GM18520 (cell line): ENCODE measurements around the gene TLE2.
"Not testable (repeated sequence)": the region's sequence is repeated elsewhere in the genome, so short reads cannot be mapped to it uniquely, and the experiment has no call there.

ENCODE experiments used
- ATAC-seq: cut with Tn5 transposase; IDR thresholded peaks from one replicate; pipeline ENCODE4 v1.9.1; 2021; ENCODE audit not compliant: unreplicated experiment

Gene TLE2

GRCh38 chr19:2987797-2988196, 41.3 kb downstream of the TLE2 start:
- ATAC-seq: no peak

GRCh38 chr19:2986951-2987524, 42.0 kb downstream of the TLE2 start:
- no peak for ATAC-seq

DNA sequence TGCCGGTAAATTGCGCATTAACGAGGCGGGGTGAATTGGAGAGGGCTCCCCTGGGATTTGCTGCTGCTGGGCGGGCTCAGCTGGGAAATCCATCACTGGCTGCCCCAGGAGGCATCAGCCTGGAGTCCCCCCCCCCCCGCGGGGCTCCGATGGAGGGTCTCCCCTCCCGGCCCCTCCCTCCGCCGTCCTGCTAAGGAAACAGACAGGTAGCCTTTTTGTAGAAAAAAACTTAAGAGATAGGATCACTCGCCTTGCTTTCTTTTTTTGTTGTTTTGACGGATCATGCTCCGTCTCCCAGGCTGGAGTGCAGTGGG, 44.9 kb downstream of the TLE2 start:
- no peak for ATAC-seq

DNA sequence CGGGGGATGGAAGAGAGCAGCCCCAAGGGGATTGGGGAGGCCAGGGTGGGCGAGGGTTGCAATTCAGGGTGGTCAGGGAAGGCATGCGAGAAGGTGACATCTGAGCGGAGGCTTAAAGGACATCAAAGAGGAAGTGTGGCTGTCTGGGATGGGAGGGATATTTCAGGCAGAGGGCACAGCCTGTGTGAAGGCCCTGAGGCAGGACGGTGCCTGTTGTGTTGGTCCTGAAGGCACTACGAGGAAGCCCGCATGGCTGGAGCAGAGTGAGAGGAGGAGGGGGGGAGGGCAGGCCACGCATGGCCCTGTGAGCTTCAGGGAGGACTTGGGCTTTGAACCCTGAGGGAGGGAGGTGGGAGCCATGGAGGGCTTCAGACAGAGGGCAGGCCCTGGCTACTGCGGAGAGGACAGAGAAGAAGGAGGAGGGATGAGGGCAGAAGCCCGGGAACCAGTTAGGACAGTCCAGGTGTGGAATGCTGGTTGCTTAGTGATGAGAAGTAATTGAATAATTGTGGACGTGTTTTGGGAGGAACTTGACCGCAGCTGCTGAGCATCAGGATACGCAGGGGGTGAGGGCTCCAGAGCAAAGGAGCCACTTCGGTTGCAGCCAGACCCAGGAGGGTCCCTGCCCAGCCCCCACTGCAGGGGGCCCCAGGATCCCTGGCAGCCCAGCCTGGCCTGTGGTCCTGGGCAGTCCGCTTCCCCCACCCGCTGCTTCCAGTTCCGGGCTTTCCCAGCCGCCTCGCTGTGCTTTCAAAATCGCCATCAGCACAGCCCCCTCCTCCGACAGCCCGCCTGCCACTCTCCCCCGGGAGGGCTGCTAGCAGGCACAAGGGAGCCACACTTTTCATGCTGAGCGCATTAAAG, 45.5 kb downstream of the TLE2 start:
- no peak for ATAC-seq

DNA sequence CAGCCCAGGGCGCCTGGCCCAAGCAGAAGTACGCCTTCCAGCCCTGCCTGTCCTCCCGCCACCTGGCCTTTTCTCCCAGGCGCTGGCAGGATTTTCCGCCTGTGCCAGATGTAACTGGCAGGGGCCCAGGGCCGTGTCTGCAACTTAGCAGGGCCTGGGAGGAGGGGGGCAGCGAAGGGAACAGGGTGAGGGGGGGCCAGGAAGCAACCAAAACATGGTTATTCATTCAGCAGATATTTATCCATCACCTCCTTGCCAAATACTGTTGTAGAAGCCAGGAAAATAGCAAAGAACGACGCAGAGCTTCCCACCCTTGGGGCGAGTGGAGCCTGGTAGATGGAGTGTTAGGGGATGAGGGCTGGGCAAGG, 46.1 kb downstream of the TLE2 start:
- ATAC-seq: no peak

GRCh38 chr19:2982561-2982960, 46.5 kb downstream of the TLE2 start:
- no peak for ATAC-seq

- ATAC-seq: no peak
Measured at GRCh38 chr19:2981898-2982297, 47.2 kb downstream of the TLE2 start.

DNA sequence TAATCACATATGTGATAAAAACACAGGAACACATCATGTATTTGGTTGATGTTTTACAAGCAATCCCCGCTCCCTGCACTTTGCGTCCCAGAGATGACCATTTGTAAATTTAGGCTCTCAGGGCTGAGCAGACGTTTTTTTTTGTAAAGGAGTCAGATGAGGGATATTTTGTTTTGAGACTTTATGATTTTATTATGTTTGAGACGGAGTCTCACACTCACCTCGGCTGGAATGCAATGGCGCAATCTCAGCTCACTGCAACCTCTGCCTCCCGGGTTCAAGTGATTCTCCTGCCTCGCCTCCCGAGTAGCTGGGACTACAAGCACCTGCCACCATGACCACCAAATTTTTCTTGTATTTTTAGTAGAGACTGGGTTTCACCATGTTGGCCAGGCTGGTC, 50.3 kb downstream of the TLE2 start:
- no peak for ATAC-seq

GRCh38 chr19:2978166-2978767, 50.8 kb downstream of the TLE2 start:
- ATAC-seq: no peak

- no peak for ATAC-seq
Measured at GRCh38 chr19:2977746-2978138, 51.3 kb downstream of the TLE2 start.

GRCh38 chr19:2977001-2977745, 51.9 kb downstream of the TLE2 start, which contains the start of gene TLE6:
TSS of gene TLE6 (plus strand) at chr19:2977564. CDS start at chr19:2978234, 670 bp downstream.
- peak; percentile 95 for ATAC-seq

- ATAC-seq: no peak
Measured at GRCh38 chr19:2976609-2977000, 52.5 kb downstream of the TLE2 start.

DNA sequence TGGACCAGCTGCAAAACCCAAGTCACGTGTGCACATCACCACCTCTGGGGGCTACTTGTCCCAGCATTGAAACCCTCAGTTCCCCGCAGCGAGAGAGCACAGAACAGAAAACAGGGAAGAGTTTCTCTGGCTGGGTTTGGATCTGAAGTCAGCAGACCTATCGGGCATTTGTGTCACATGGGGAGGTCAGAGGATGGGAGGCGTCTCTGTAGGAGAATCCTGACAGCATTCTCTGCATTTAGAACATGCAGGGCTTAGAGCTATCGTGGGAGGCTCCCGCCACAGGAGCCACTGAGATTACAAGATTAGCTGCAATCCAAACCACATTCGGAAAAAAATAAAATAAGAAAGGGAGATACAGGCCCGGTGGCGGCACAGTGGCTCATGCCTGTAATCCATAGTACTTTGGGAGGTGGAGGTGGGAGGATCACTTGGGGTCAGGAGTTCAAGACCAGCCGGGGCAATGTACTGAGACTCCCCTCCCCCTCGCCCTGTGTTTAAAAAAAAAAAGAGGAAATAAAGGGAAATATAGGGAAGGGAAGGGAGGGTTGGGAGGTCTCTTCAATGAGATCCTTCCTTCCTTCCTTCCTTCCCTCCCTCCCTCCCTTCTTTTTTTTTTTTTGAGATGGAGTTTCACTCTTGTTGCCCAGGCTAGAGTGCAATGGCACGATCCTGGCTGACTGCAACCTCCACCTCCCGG, 54.6 kb downstream of the TLE2 start:
- no peak for ATAC-seq

DNA sequence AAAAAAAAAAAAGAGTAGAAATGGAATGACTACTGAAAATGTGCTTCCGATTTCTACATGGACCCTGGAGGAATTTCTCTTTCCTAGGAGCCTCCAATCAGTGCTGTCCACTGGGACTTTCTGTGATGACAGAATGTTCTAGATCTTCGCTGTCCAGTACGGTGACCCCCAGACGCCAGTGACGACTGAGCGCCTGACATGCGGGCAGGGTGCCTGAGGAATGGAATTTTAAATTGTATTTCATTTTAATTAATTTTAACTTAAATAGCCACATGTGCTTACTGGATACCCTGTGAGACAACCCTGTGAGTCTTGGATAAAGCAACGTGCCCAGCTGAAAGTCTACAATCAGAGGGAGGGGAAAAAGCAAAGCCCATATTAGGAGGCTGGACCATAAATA, 55.9 kb downstream of the TLE2 start:
- no peak for ATAC-seq

- ATAC-seq: no peak
Measured at GRCh38 chr19:2970201-2970835, 58.8 kb downstream of the TLE2 start.

DNA sequence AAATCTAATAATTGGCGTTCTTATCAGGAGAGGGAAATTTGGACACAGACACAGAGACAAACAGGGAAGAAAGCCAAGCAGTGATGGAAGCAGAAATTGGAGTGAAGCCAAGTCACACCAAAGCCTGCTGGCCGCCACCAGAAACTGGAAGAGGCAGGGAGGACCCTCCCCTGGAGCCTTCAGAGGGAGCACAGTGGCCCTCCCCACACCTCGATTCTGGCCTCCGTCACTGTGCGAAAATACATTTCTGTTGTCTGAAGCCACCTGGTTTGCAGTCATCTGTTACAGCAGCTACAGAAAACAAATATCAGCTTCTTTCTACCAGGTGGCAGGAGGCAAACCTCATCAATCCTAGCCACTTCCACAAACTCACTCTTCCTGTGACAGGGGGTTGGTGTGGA, 60.0 kb downstream of the TLE2 start:
- ATAC-seq: no peak

DNA sequence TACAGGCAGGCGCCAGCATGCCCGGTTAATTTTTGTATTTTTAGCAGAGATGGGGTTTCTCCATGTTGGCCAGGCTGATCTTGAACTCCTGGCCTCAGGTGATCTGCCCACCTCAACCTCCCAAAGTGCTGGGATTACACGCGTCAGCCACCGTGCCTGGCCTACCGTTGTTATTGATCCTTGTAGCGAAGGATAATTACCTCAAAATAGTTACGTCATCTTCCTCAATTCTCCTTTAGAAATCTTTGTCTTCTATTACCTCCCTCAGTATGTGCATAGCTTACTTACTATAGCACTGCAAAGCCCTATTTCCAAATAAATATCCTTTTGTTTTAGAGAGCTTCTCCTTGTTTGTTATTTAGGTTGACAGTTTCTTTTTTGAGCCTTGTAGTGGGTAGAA, 61.1 kb downstream of the TLE2 start:
- no peak for ATAC-seq

DNA sequence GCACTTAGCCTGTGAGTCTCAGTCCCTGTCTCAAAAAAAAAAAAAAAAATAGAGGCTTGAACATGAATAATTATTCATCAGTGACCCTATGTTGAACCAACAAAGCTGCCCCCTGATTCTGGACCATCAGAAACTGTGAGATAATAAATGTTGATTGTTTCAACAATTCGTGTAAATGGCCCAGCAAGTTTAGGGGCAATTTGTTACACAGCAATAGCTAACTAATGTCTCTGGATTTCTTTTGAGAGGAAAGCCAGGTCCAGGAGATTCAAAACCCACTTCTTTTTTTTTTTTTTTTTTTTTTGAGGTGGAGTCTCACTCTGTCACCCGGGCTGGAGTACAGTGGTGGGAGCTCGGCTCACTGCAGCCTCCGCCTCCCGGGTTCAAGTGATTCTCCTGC, 64.2 kb downstream of the TLE2 start:
- ATAC-seq: no peak

GRCh38 chr19:2963631-2964030, 65.4 kb downstream of the TLE2 start:
- not testable (repeated sequence) for ATAC-seq

DNA sequence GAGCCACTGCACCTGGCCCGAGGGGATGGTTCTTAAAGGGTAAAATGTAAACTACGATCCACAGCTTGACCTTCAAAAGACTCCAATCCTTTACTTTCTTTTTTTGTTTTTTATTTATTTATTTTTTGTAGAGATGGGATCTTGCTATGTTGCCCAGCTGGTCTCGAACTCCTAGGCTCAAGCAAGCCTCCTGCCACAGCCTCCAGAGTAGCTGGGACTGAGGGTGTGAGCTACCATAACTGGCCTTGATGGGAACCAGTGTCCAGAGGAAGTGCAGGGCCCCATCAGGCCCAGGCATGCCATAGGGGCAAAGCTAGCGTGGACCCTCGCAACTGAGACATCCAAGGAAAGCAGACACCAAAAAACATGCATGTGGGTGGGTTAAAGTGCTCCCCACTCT, 66.0 kb downstream of the TLE2 start:
- no peak for ATAC-seq
